Heart left ventricle (tissue), 16 donors: ENCODE results near the gene NDUFS8. TPM values are rescaled to one million over a fixed set of nuclear protein-coding genes. Genes with fewer than 3 reads are reported as not detected.

Experiments
- ATAC-seq, 4 donors: fragments of 200-7000 bp; cut with Tn5 transposase; one replicate each; pipeline ENCODE4 v1.9.1; 2020 to 2022; ENCODE audit warnings: moderate library complexity in 4 of 4, mild to moderate bottlenecking in 3 of 4, moderate number of reproducible peaks in 1 of 4
- DNase-seq, 5 donors: peaks; one replicate each; pipeline ENCODE4 v3.0.0-alpha.2; 2020
- H3K27ac ChIP-seq, 12 donors: fragments of 200-600 bp; sonication (generic) in 4 of 12; one replicate each; pipeline versions ENCODE4 v1.5.0 to v1.8.0; 2016 to 2022; ENCODE audit warnings: mild to moderate bottlenecking in 2 of 12
- H3K27me3 ChIP-seq, 9 donors: fragments of 200-600 bp; sonication (generic) in 2 of 9; one replicate each; pipeline versions ENCODE4 v1.5.1 to v1.8.0; 2016 to 2022; ENCODE audit warnings: mild to moderate bottlenecking in 3 of 9
- H3K36me3 ChIP-seq, 9 donors: fragments of 200-600 bp; sonication (generic) in 2 of 9; one replicate each; pipeline versions ENCODE4 v1.5.0 to v1.8.0; 2018 to 2022; ENCODE audit warnings: mild to moderate bottlenecking in 2 of 9
- H3K4me1 ChIP-seq, 12 donors: fragments of 200-600 bp; sonication (generic) in 4 of 12; one replicate each; pipeline versions ENCODE4 v1.5.0 to v1.8.0; 2016 to 2022; ENCODE audit warnings: mild to moderate bottlenecking in 3 of 12
- H3K4me3 ChIP-seq, 12 donors: fragments of 200-600 bp; sonication (generic) in 4 of 12; one replicate each; pipeline versions ENCODE4 v1.5.0 to v1.8.0; 2017 to 2022; ENCODE audit warnings: mild to moderate bottlenecking in 9 of 12, moderate library complexity in 4 of 12
- H3K9me3 ChIP-seq, 12 donors: fragments of 200-600 bp; sonication (generic) in 4 of 12; one replicate each; pipeline versions ENCODE4 v1.5.0 to v1.8.0; 2016 to 2022; ENCODE audit warnings: mild to moderate bottlenecking in 1 of 12
- POLR2A ChIP-seq, 2 donors: fragments of 450-650 bp; IDR thresholded peaks; one replicate each; pipeline ENCODE4 v1.6.1; 2017; ENCODE audit warnings: antibody characterized with exemption in 2 of 2, mild to moderate bottlenecking in 2 of 2, moderate library complexity in 2 of 2
- WGBS, 4 donors: extraction: QIAGEN DNeasy Blood & Tissue Kit in 2 of 4; methylation state at CpG; one replicate each; pipeline versions ENCODE4 v1.1.5 to v1.1.7; 2013 to 2018; 5-methylcytosine and 5-hydroxymethylcytosine counted together
- intact Hi-C, 10 donors: fragments of 100-400 bp; cut with DNase I; formaldehyde crosslinking; loops; one replicate each; pipeline versions ENCODE4 v1.11.1 to v1.14.2; 2022
- polyA plus RNA-seq, 2 donors: library from polyadenylated mRNA; stranded (reverse); fragments of 200-250 nt; gene quantifications; one replicate each; pipeline ENCODE4 v1.2.3, GENCODE V29; 2013
- total RNA-seq, 9 donors: library from RNA; depleted of rRNA in 2 of 9; stranded (reverse); fragments of >200 nt in 2 of 9; fragmentation: NEBNext Ultra II Directional in 3 of 9; extraction: Animal tissue kit (Norgen Biotek cat#: 25700) in 3 of 9; gene quantifications; one replicate each; pipeline versions ENCODE4 v1.1.0 to v1.2.4, GENCODE V29; 2016 to 2023
- TF ChIP-seq, protein P1 (sequence below), 12 donors: fragments of 200-600 bp; sonication (generic) in 4 of 12; IDR thresholded peaks; one replicate each; pipeline versions ENCODE4 v1.5.0 to v1.8.0; 2018 to 2022; ENCODE audit warnings: antibody characterized with exemption in 12 of 12, mild to moderate bottlenecking in 5 of 12
- donor health status: ischemic (EF 13 %, LVEDD 7.1; RV severe dilation, severe dysfunction).
- donor health status: healthy with polysubstance abuse.
- donor health status: DM: no; HTN: yes; CAD: no.
- donor health status: DM: no; HTN: no; CAD: no.
- donor health status: ischemic (EF 25% LVEDD 6.9; RV normal size, moderate dysfunction).
- donor health status: ischemic (EF 25% LVEDD 5.7; RV mildly dilated, moderate dysfunction).
- donor health status: healthy.
- donor health status: DM: yes; HTN: yes; CAD: no.
- donor health status: ischemic (EF 35%, LVEDD 5.7; RV mildly dilated, moderate dysfunction).
- donor health status: nonischemic (EF 11% LVEDD 7.7; RV severe dilation, severe dysfunction).
- donor health status: DM: yes; HTN: yes; CAD: no.
- donor health status: PGD.
- donor health status: ischemic (EF 29% LVEDD 5.4; RV normal size, mild dysfunction).
- donor health status: nonischemic (EF 23%, LVEDD 6.1; RV moderate dilation, normal function).

Gene NDUFS8
- total and polyA plus RNA-seq, 11 donors: 262 to 948 (median 365) TPM

DNA sequence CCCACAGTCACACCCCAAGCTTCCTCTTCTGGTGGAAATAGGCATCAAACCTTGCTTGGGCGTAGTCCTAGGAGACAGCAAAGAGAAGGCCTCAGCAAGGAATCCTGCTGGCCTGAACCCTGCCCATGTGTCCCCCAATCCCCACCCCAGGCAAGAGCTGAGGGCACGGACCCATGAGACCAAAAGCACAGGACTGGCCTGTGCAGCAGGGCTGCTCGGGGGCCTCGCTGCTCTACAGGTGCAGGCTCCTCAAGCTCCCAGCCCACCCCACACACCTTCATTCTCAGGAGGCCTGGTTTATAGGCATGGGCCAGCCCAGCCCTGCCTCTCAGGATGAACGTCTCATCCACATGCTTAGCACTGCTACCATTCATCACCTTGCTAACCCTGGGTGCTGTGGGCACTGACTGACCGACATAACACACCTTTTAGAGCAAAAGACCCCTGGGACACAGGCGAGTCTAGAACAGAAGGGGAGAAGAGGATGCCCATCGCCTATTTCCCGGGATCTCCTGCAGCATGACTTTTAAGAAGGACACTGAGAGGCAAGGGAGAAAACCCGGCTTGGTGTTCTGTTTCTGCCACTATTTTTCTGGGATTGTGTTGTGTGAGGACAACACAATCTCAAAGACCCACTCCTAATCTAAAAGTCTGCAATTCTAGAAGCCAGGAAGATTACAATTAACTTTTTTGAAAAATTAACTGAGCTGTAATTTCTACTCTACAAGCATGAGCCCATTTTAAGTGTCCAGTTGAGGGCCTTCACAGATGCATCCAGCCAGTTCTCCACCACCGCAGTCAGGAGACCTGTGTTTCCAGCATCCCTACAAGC lies 23.7 kb downstream of the NDUFS8 start:
- H3K4me3 ChIP-seq: no peak overlapping the region
- H3K27ac ChIP-seq: no peak overlapping the region
- H3K4me1 ChIP-seq: peaks cover 0 to 4% (median 0%) of the 10 kb centered on the region in 12 donors
- 86 to 93% (median 93%) methylated on average over 9 to 11 of the region's 11 CpGs for WGBS, 4 donors
- no peak for ATAC-seq
- no peaks in the 10 kb centered on the region for H3K9me3 ChIP-seq
- H3K36me3 ChIP-seq: peaks cover 0 to 58% (median 33%) of the 10 kb centered on the region in 9 donors
- DNase-seq: no peak
- TF ChIP-seq, protein P1, sequence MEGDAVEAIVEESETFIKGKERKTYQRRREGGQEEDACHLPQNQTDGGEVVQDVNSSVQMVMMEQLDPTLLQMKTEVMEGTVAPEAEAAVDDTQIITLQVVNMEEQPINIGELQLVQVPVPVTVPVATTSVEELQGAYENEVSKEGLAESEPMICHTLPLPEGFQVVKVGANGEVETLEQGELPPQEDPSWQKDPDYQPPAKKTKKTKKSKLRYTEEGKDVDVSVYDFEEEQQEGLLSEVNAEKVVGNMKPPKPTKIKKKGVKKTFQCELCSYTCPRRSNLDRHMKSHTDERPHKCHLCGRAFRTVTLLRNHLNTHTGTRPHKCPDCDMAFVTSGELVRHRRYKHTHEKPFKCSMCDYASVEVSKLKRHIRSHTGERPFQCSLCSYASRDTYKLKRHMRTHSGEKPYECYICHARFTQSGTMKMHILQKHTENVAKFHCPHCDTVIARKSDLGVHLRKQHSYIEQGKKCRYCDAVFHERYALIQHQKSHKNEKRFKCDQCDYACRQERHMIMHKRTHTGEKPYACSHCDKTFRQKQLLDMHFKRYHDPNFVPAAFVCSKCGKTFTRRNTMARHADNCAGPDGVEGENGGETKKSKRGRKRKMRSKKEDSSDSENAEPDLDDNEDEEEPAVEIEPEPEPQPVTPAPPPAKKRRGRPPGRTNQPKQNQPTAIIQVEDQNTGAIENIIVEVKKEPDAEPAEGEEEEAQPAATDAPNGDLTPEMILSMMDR (IDR thresholded peaks at IDR 0.05): no peak
- TF ChIP-seq POLR2A (IDR thresholded peaks at IDR 0.05): no peak
- intact Hi-C loops: no loop called here
- H3K27me3 ChIP-seq: no peaks in the 10 kb centered on the region

DNA sequence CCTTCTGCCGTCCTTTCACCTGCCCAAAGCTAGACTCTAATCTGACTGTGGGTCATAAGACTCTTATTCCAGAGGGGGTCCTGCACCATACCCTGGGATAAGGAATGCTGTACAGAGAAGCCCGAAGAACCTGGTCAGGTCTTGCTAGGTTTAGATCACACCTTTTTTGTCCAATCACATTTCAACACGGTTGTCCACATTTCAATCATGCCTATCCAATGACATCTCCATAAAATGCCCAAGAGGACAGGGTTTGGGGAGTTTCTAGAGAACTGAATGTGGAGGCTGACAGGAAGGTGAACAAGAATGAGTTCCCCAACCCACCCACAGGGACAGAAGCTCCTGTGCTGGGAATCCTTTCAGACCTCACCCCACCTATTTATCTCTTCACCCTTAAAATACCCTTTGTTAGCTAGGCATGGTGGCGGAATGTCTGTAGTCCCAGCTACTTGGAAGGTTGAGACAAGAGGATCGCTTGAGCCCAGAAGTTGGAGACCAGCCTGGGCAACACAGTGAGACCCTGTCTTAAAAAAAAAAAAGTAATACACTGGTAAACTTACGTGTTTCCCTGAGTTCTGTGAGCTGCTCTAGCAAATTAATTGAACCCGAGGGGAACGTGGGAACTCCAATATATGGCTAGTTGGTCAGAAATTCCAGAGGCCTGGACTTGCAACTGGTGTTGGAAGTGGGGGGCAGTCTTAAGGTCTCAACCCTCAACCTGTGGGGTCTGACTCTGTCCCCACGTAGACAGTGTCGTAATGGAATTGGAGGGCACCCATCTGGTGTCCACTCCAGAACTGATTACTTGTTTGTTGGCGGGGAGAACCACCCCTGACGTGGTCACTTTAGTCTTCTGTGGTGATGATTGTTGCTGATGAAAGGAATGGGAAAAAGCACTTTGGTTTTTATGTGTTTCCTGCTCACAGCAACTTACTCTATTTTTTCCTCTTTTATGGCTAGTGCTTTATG lies 26.1 kb downstream of the NDUFS8 start:
- WGBS, 4 donors: 88 to 91% (median 89%) methylated on average over 12 of the region's 12 CpGs
- TF ChIP-seq POLR2A (IDR thresholded peaks at IDR 0.05): no peak
- TF ChIP-seq, protein P1 (IDR thresholded peaks at IDR 0.05): no peak
- H3K4me1 ChIP-seq: no peaks in the 10 kb centered on the region
- H3K27me3 ChIP-seq: no peaks in the 10 kb centered on the region
- H3K27ac ChIP-seq: no peak overlapping the region
- DNase-seq (no peak), ATAC-seq (no peak)
- no peak overlapping the region for H3K4me3 ChIP-seq
- H3K9me3 ChIP-seq: no peaks in the 10 kb centered on the region
- intact Hi-C loops: no loop called here
- peaks cover 0 to 53% (median 28%) of the 10 kb centered on the region in 9 donors for H3K36me3 ChIP-seq

DNA sequence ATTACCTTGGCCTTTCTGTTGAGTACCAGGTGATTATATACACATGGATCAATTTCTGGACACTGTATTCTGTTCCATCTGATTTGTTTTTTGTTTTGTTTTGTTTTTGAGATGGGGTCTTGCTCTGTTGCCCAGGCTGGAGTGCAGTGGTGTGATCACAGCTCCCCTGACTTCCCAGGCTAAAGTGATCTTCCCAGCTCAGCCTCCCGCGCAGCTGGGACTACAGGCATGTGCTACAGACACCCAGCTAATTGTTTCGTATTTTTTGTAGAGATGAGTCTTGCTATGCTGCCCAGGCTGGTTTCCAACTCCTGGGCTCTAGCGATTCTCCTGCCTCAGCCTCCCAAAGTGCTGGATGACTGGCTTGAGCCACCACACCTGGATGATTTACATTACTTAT lies 27.3 kb downstream of the NDUFS8 start:
- 94 to 98% (median 96%) methylated on average over 4 of the region's 4 CpGs for WGBS, 4 donors
- intact Hi-C loops: no loop called here
- Histone ChIP-seq H3K4me1 (no peaks in the 10 kb centered on the region), H3K27me3 (no peaks in the 10 kb centered on the region), H3K36me3 (peaks cover 0 to 53% (median 36%) of the 10 kb centered on the region in 9 donors), H3K9me3 (no peaks in the 10 kb centered on the region), H3K4me3 (no peak overlapping the region), H3K27ac (no peak overlapping the region)
- ATAC-seq (no peak), DNase-seq (no peak)
- TF ChIP-seq, protein P1 (IDR thresholded peaks at IDR 0.05): no peak
- no peak for TF ChIP-seq POLR2A (IDR thresholded peaks at IDR 0.05)

DNA sequence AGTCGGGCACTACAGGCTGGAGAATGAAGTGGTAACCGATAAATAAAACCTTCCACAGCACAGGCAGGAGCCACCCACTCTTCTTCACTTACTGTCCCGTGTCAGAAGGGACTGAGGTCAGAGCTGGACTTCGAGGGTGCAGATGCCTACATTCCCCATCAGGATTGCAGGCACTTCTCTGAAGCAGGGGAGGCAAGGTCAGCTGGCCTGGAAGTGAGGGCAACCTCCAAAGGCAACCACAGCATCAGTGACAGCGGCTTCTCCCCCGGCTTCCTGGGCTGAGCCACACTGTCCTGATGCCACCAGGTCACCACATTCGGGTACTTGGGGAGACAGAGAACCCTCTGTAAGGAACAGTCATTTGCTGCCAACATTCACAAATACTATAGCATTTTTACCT lies 31.0 kb downstream of the NDUFS8 start:
- DNase-seq (no peak), ATAC-seq (no peak)
- peaks cover 0 to 83% (median 47%) of the 10 kb centered on the region in 9 donors for H3K36me3 ChIP-seq
- no peaks in the 10 kb centered on the region for H3K9me3 ChIP-seq
- H3K27ac ChIP-seq: no peak overlapping the region
- 92 to 95% (median 93%) methylated on average over 7 of the region's 7 CpGs for WGBS, 4 donors
- no peak overlapping the region for H3K4me3 ChIP-seq
- TF ChIP-seq POLR2A (IDR thresholded peaks at IDR 0.05): no peak
- TF ChIP-seq, protein P1 (IDR thresholded peaks at IDR 0.05): no peak
- H3K4me1 ChIP-seq: peaks cover 0 to 14% (median 0%) of the 10 kb centered on the region in 12 donors
- intact Hi-C loops: loop anchor here in 1 of 10 donors (10.0 kb wide), 1 partner anchor 113 kb away; no protein-coding TSS in a partner anchor
- H3K27me3 ChIP-seq: no peaks in the 10 kb centered on the region
